ENCODE results near the gene CXXC5.
"Not testable (repeated sequence)": the region's sequence is repeated elsewhere in the genome, so short reads cannot be mapped to it uniquely, and the experiment has no call there.

DNA sequence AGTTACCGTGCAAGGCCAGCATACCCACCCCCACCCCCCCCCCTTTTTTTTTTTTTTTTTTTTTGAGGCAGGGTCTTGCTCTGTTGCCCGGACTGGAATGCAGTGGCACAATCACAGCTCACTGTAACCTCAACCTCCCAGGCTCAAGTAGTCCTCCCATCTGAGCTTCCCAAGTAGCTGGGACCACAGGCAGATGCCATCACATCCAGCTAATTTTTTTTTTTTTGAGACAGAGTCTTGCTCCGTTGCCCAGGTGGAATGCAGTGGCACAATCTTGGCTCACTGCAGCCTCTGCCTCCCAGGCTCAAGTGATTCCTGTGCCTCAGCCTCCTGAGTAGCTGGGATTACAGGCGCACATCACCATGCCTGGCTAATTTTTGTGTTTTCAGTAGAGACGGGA, 22.8 kb upstream of the CXXC5 start:
- TF ChIP-seq, protein P1, sequence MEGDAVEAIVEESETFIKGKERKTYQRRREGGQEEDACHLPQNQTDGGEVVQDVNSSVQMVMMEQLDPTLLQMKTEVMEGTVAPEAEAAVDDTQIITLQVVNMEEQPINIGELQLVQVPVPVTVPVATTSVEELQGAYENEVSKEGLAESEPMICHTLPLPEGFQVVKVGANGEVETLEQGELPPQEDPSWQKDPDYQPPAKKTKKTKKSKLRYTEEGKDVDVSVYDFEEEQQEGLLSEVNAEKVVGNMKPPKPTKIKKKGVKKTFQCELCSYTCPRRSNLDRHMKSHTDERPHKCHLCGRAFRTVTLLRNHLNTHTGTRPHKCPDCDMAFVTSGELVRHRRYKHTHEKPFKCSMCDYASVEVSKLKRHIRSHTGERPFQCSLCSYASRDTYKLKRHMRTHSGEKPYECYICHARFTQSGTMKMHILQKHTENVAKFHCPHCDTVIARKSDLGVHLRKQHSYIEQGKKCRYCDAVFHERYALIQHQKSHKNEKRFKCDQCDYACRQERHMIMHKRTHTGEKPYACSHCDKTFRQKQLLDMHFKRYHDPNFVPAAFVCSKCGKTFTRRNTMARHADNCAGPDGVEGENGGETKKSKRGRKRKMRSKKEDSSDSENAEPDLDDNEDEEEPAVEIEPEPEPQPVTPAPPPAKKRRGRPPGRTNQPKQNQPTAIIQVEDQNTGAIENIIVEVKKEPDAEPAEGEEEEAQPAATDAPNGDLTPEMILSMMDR (IDR thresholded peaks at IDR 0.05) = not testable (repeated sequence)
- not testable (repeated sequence) for TF ChIP-seq POLR2A (IDR thresholded peaks at IDR 0.05)
